Neural progenitor cell (in vitro differentiated cells): ENCODE measurements around the gene ANKRD13D.

ENCODE experiments used
- CTCF ChIP-seq: fragments of 200-600 bp; sonication (generic); IDR thresholded peaks from 2 replicates; pipeline ENCODE4 v1.5.1; 2017; ENCODE audit warnings: antibody characterized with exemption, mild to moderate bottlenecking
- EZH2 ChIP-seq: fragments of 200-600 bp; sonication (generic); IDR thresholded peaks from 2 replicates; pipeline ENCODE4 v1.6.1; 2017; ENCODE audit warnings: antibody characterized with exemption, mild to moderate bottlenecking, moderate library complexity

GRCh38 chr11:67268081-67268961, 20.8 kb upstream of the ANKRD13D start:
- no peak for TF ChIP-seq CTCF
- no peak for TF ChIP-seq EZH2
